HG02642 (cell line): Measurements from ENCODE around the gene GARIN5B.

Experiments
- ATAC-seq: cut with Tn5 transposase; IDR thresholded peaks from one replicate; pipeline ENCODE4 v1.9.1; 2021; ENCODE audit warnings: mild to moderate bottlenecking; ENCODE audit not compliant: unreplicated experiment, poor library complexity

The GARIN5B gene

DNA sequence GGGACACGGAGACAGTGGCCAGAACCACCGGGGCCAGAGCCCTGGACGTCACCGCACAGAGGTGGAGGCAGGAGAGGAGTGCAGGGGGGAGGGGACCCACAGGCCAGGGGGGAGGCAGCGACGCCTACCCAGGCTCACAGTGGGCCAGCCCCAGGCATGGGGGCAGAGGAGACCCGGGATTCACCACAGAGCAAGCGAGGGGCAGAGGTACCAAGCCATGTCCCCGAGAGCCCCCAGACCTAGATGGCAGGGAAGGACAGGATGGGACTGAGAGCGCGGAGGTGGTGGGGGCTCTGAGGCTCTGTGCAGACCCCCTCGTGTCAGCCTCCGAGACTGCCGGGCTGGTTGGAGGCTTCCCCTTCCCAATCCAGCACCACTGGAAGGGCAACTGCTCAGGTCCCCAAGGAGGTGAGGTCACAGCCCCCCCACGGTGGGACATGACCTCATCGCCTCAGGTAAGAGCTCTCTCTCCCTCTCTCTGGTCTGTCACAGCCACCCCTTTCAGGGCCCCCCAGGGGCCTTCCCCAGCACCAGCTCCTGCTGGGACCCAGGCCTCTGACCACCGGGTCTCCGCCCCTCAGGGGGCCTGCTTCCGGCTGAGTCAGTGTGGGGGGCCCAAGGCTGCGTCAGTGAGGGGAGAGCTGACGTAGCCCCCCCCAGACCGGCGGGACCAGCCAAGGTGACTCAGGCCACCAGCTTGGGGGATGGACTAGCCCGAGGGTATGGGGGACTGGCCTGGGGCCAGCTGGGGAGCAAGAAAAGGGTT lies 9.4 kb upstream of the GARIN5B start:
- ATAC-seq, result no peak

- ATAC-seq, result no peak
These were observed 7.4 kb upstream of the GARIN5B start, which contains the start of gene IL11 for GRCh38 chr19:55370305-55370988. IL11 (minus strand) TSS chr19:55370463; CDS start chr19:55370310, 153 bp downstream.

GRCh38 chr19:55369653-55370304 lies 6.7 kb upstream of the GARIN5B start:
- ATAC-seq, result no peak

- no peak for ATAC-seq
These were observed 5.9 kb upstream of the GARIN5B start for GRCh38 chr19:55368701-55369563.

DNA sequence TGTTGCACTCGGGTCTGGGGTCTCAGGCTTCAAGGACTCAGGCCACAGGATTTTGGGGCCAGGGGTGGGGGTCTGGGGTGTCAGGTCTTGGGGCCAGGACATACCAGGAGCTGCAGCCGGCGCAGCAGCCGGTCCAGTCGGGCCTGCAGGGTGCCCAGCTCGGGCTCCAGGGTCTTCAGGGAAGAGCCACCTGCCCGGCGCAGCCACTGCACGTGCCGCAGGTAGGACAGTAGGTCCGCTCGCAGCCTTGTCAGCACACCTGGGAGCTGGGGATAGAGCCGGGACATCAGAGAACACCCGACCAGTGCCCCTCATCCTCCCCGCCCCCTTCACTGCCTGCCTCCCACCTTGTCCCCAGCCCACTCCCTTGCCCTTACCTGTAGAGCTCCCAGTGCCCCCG lies 5.0 kb upstream of the GARIN5B start:
- no peak for ATAC-seq

DNA sequence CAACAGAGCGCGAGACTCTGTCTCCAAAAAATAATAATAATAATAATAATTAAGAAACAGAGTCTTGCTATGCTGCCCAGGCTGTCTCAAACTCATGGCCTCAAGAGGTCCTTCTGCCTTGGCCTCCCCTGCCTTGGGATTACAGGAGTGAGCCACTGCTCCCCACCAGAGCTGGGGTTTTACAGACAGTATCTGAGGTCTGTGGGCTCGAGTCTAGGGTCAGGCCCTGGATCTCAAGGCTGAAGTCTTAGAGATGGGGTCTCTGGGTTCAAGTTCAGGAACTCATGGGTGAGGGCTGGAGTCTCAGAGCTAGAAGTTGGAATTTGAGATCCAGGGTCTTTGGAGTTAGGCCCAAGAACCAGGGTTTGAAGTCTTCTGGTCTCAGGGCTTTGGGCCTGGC lies 3.7 kb upstream of the GARIN5B start:
- ATAC-seq, result no peak

DNA sequence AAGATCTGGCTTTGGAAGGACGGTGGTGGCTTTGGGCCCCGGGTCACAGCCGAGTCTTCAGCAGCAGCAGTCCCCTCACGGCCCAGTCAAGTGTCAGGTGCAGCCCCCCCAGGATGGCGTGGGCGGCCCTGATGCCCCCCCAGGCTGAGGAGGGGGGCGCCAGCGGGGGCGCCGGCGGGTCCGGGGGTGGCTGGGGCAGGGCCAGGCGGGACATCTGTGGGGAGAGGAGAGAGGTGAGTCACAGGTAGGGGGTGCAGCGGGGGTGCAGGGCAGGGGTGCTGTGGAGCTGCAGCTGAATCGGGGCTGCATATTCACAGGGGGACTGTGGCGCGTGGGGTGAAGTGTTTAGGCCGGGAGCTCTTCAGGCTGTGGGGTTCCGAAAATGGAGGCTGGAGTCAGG lies 2.9 kb upstream of the GARIN5B start:
- ATAC-seq, result no peak

DNA sequence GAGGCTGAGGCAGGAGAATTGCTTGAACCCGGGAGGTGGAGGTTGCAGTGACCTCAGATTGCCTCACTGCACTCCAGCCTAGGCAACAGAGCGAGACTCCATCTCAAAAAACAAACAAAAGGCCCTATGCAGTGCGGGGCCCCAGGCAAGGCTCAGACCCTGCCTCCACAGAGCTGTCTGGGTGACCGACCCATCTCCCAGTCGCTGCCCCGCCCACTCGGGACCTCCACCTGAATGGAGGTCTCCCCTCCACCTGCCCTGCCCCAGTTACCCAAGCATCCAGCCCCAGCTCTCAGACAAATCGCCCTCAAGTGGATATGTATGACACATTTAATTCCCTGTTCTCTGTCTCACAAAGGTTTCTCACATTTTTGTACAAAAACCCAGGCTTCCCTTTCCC lies 2.2 kb upstream of the GARIN5B start:
- ATAC-seq, result no peak

DNA sequence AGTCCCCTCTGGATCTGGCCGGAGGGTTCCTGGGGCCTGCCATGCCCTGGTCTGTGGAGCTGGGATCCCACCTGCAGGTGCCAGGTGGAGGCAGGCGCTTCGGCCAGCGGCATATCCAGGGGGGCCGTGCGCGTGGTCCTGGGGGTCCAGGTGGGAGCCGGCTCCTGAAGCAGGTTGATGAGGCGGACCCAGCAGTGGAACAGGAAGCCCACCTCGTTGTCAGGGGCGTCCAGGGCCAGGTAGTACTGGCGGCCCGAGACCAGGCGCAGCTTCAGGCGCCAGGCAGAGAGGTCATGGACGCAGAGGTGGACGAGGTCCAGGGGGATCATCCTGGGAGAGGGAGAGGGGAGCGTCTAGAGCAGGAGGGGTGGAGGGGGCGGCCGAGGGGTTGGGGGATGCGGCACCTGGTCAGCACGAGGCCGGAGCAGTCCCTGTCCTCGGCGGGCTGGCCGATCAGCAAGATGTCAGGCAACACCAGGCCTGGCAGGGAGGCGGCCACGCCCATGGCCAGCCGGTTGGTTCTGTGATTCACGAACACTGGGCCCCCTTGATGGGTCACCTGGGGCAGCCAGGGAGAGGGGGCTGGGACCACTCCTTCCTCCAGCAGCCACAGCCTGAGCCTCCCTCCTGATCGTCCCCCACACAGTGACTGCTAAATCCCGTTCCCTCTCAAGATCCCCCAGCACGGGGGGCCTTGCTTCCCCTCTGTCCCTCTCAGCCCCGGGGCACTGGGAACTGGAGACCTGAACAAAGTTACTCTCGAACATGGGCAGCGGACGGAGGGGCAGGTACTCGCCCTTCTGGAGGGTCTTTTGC lies 678 bp downstream of the GARIN5B start:
- ATAC-seq, result no peak

DNA sequence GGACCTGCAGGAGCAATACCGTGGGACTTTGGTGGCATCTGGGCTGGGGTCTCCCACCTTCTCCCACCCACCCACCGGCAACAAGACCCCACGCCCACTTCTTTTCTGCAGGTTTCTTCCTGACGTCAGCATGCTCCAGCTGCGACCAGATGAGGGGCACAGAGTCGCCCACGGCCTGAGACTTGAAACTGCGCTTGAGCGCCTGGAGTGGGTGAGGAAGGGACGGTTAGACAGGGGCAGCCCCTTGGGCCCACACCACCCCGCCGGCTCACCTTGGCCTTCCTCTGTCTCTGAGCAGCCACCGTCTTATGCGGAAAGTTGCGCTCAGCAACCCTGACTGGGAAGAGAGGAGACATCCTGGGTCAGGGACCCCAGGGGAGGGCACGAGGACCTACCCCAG lies 2.2 kb downstream of the GARIN5B start:
- no peak for ATAC-seq

- no peak for ATAC-seq
These were observed 3.8 kb downstream of the GARIN5B start for GRCh38 chr19:55358943-55359908.

GRCh38 chr19:55358493-55358892 lies 4.6 kb downstream of the GARIN5B start:
- ATAC-seq, result no peak

DNA sequence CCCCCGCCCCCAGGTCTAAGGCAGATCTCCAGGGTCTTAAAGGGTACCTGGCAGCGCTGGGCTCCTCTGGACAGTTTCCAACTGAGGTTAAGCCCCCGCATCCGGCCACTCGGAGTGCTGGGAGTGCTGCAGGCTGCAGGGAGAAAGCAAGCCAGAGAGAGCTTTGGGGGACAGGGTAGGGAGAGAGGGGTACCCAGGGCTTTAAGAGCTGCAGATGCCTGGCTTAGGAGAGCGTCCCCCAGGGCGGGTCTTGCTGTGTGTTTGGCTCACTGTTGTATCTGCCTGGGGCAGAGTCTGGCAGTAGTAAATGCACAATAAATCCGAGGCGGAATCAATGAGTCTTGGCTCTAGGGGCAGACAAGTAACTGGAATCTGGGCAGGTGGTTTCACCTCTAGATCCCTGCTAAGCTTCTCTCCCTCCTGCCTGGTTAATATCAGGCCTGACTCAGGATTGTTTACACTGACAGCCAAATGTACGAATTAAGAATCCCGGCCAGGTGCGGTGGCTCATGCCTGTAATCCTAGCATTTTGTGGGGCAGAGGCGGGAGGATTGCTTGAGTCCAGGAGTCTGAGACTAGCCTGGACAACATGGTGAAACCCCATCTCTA lies 7.7 kb downstream of the GARIN5B start:
- no peak for ATAC-seq

GRCh38 chr19:55354698-55355212 lies 8.3 kb downstream of the GARIN5B start, which contains the start of gene COX6B2:
COX6B2 (minus strand) TSS chr19:55354719; CDS start chr19:55354521, 198 bp downstream.
- ATAC-seq, result no peak

DNA sequence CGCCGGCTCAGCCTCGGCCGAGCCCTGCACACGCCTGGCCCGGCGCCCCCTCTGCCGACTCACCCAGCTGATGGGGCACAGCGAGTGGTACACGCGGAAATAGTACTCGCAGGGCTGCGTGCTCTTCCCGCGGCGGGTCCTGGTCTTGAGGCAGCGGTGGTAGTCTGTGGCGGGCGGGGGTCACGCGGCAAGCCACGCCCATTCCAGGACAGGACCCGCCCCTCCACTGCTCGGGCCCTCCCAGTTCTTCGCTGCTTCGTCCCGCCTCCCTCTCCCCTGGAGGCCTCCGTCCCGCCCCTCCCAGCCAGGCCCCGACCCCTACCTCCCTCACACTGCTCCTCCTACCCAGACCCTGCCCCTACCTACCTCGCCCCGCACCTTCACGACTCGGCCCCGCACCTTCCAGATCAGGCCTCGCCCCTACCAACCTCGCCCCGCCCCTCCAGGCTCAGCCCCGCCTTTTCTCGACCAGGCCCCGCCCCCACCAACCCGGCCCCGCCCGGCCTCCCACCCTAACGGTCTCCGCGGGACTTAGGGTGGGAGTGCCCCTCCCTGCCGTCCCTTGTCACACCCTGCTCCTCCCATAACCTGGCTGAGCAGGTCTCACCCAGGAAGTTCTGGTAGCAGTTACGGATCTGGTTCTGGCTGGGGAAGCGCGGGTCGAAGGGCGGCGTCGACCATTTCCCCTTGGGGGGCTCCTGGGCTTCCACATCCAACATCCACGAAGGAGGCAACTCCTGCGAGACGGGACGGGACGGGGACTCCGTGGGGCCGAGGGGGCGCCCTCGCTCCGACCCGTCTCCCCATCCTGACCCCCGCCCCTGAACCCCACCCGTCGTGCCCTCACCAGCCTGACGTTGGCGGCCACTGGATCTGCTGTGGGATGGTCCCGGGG lies 9.0 kb downstream of the GARIN5B start:
- peak; percentile 63 for ATAC-seq

GRCh38 chr19:55353356-55353802 lies 9.7 kb downstream of the GARIN5B start:
- no peak for ATAC-seq
